Measurements from ENCODE around the gene USH1C.

Gene USH1C

GRCh38 chr11:17512101-17512500 lies 32.1 kb downstream of the USH1C start:
- Histone ChIP-seq H4K8ac (ENCODE audit: low read length) (no peak overlapping the region), H2BK5ac (ENCODE audit: low read depth, low read length, poor library complexity, severe bottlenecking) (no peak overlapping the region), H3K27ac (ENCODE audit: low read length, poor library complexity, severe bottlenecking) (no peak overlapping the region), H2BK12ac (ENCODE audit: low read length in 2 of 2) (no peak overlapping the region), H3K27me3 (ENCODE audit: control insufficient read depth in 1 of 2, insufficient read depth in 1 of 2, low read length in 2 of 2) (peaks cover 39 to 54% of the 10 kb centered on the region in 2 experiments), H3K4me1 (ENCODE audit: control insufficient read depth, insufficient read depth, low read depth, low read length) (peaks cover 7% of the 10 kb centered on the region), H3K79me1 (replicated peaks; ENCODE audit: low read length, poor library complexity, severe bottlenecking) (no peaks in the 10 kb centered on the region), H3K14ac (ENCODE audit: low read length in 2 of 2) (no peak overlapping the region), H2BK15ac (ENCODE audit: low read depth, poor library complexity, severe bottlenecking) (no peak overlapping the region), H4K91ac (ENCODE audit: low read length) (no peak overlapping the region), H2BK120ac (ENCODE audit: low read depth, low read length) (no peak overlapping the region), H3K4me3 (ENCODE audit: insufficient read depth in 1 of 2, low read depth in 1 of 2, low read length in 2 of 2) (no peak overlapping the region), H3K4ac (ENCODE audit: low read depth in 1 of 2, low read length in 2 of 2) (no peak overlapping the region), H3K36me3 (ENCODE audit: control insufficient read depth in 1 of 2, insufficient read depth in 2 of 2, low read depth in 1 of 2, low read length in 2 of 2) (no peaks in the 10 kb centered on the region), H2AK5ac (ENCODE audit: low read length, severe bottlenecking) (no peak overlapping the region), H2AFZ (ENCODE audit: low read depth, low read length) (no peak overlapping the region), H3K18ac (ENCODE audit: low read depth in 1 of 2, low read length in 2 of 2) (no peak overlapping the region), H3K4me2 (ENCODE audit: low read length, poor library complexity, severe bottlenecking) (no peak overlapping the region), H3K9me3 (ENCODE audit: control insufficient read depth, low read length) (no peaks in the 10 kb centered on the region), H3K23ac (ENCODE audit: low read length in 2 of 2) (no peak overlapping the region), H3K9ac (ENCODE audit: low read length) (no peak overlapping the region)
- DNase-seq: no peak
- 63% methylated on average over 2 of the region's 2 CpGs for WGBS

DNA sequence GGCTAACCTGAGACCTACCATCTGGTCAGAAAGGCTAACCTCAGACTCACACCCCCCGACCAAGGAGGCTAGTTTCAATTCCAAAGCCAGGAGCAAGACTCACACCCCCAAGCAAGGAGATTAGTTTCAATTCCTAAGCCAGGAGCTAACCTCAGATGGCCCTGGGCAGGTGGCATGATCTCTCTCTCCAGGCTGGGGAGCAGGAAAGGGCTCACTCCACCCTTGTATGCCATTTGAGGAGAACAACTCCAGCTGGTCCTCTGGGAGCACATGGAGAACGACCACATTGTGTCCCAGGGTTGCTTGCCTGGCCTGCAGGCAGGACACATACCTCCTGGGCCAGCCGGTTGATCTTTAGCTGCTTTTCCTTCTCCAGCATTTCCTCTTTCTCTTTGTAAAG lies 32.6 kb downstream of the USH1C start:
- Histone ChIP-seq H3K4me2 (ENCODE audit: low read length, poor library complexity, severe bottlenecking) (no peak overlapping the region), H4K91ac (ENCODE audit: low read length) (no peak overlapping the region), H3K27me3 (ENCODE audit: control insufficient read depth in 1 of 2, insufficient read depth in 1 of 2, low read length in 2 of 2) (peaks cover 34 to 50% of the 10 kb centered on the region in 2 experiments), H3K18ac (ENCODE audit: low read depth in 1 of 2, low read length in 2 of 2) (no peak overlapping the region), H2AK5ac (ENCODE audit: low read length, severe bottlenecking) (no peak overlapping the region), H3K9ac (ENCODE audit: low read length) (no peak overlapping the region), H2BK15ac (ENCODE audit: low read depth, poor library complexity, severe bottlenecking) (no peak overlapping the region), H3K36me3 (ENCODE audit: control insufficient read depth in 1 of 2, insufficient read depth in 2 of 2, low read depth in 1 of 2, low read length in 2 of 2) (no peaks in the 10 kb centered on the region), H3K23ac (ENCODE audit: low read length in 2 of 2) (no peak overlapping the region), H3K9me3 (ENCODE audit: control insufficient read depth, low read length) (no peaks in the 10 kb centered on the region), H3K14ac (ENCODE audit: low read length in 2 of 2) (no peak overlapping the region), H3K79me1 (replicated peaks; ENCODE audit: low read length, poor library complexity, severe bottlenecking) (no peaks in the 10 kb centered on the region), H2BK120ac (ENCODE audit: low read depth, low read length) (no peak overlapping the region), H3K4ac (ENCODE audit: low read depth in 1 of 2, low read length in 2 of 2) (no peak overlapping the region), H4K8ac (ENCODE audit: low read length) (no peak overlapping the region), H3K27ac (ENCODE audit: low read length, poor library complexity, severe bottlenecking) (no peak overlapping the region), H3K4me1 (ENCODE audit: control insufficient read depth, insufficient read depth, low read depth, low read length) (peaks cover 7% of the 10 kb centered on the region), H3K4me3 (ENCODE audit: insufficient read depth in 1 of 2, low read depth in 1 of 2, low read length in 2 of 2) (no peak overlapping the region), H2BK5ac (ENCODE audit: low read depth, low read length, poor library complexity, severe bottlenecking) (no peak overlapping the region), H2AFZ (ENCODE audit: low read depth, low read length) (no peak overlapping the region), H2BK12ac (ENCODE audit: low read length in 2 of 2) (no peak overlapping the region)
- WGBS: 43% methylated on average over 3 of the region's 3 CpGs
- no peak for DNase-seq

DNA sequence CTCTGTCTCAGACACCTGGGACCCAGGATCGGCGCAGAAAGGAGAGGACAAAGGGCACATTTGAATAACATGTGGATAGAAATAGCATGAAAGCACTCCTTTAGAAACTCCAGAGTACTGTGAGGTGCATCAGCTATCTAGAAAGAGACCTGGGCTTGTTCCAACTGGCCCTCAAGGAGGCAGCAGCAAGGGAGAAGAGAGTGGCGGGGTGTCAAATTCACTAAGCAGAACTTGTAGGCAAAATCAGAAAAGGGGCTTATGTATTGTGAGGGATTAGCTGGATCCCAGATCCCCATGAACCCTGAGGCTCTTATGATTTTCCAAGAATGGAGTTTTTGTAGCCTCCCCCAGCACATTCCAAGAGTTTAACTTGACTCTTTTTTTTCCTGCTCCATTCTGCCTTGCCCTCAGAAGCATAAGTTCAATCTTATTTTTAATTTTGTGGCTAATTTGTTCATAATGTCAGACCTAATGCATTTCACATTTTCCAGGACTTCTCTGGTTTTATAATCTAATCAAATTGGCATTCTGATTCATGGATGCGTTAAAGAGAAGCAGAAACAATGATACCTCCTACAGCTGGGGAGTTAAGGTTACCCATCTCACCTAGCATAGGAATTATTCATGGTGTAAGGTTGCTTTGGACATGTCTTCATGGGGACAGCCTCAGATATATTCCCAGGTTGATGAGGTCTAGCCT lies 33.6 kb downstream of the USH1C start:
- Histone ChIP-seq H3K79me1 (replicated peaks; ENCODE audit: low read length, poor library complexity, severe bottlenecking) (no peaks in the 10 kb centered on the region), H2BK12ac (ENCODE audit: low read length in 2 of 2) (no peak overlapping the region), H3K36me3 (ENCODE audit: control insufficient read depth in 1 of 2, insufficient read depth in 2 of 2, low read depth in 1 of 2, low read length in 2 of 2) (no peaks in the 10 kb centered on the region), H3K4me3 (ENCODE audit: insufficient read depth in 1 of 2, low read depth in 1 of 2, low read length in 2 of 2) (no peak overlapping the region), H2BK15ac (ENCODE audit: low read depth, poor library complexity, severe bottlenecking) (no peak overlapping the region), H2BK5ac (ENCODE audit: low read depth, low read length, poor library complexity, severe bottlenecking) (no peak overlapping the region), H2AK5ac (ENCODE audit: low read length, severe bottlenecking) (no peak overlapping the region), H3K9ac (ENCODE audit: low read length) (no peak overlapping the region), H4K91ac (ENCODE audit: low read length) (no peak overlapping the region), H2AFZ (ENCODE audit: low read depth, low read length) (no peak overlapping the region), H3K4me2 (ENCODE audit: low read length, poor library complexity, severe bottlenecking) (no peak overlapping the region), H3K14ac (ENCODE audit: low read length in 2 of 2) (no peak overlapping the region), H3K4ac (ENCODE audit: low read depth in 1 of 2, low read length in 2 of 2) (no peak overlapping the region), H3K27ac (ENCODE audit: low read length, poor library complexity, severe bottlenecking) (no peak overlapping the region), H3K23ac (ENCODE audit: low read length in 2 of 2) (no peak overlapping the region), H3K4me1 (ENCODE audit: control insufficient read depth, insufficient read depth, low read depth, low read length) (peaks cover 7% of the 10 kb centered on the region), H3K9me3 (ENCODE audit: control insufficient read depth, low read length) (no peaks in the 10 kb centered on the region), H4K8ac (ENCODE audit: low read length) (no peak overlapping the region), H2BK120ac (ENCODE audit: low read depth, low read length) (no peak overlapping the region), H3K27me3 (ENCODE audit: control insufficient read depth in 1 of 2, insufficient read depth in 1 of 2, low read length in 2 of 2) (peaks cover 29 to 50% of the 10 kb centered on the region in 2 experiments), H3K18ac (ENCODE audit: low read depth in 1 of 2, low read length in 2 of 2) (no peak overlapping the region)
- WGBS: 89% methylated on average over 3 of the region's 4 CpGs
- DNase-seq: no peak

DNA sequence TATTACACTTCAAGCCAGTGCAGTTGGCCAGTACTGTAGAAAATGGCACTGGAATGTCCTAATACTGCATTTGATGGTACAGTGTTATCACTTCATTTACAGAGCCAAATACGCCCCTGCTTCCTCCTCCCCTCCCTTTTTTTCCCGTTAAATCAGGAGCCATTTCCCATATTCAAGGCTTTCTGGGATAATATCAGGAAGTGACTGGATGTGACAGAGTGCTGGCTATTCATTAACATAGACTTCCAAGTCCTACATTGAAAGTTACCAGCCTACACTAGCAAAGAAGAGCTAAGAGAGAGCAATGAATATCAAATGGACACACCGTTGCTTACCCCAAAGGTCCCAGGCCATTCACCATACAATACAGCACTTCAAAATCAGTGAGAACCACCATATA lies 35.4 kb downstream of the USH1C start:
- no CpG with 5 or more reads among the region's 3 CpGs for WGBS
- Histone ChIP-seq H4K8ac (ENCODE audit: low read length) (no peak overlapping the region), H3K36me3 (ENCODE audit: control insufficient read depth in 1 of 2, insufficient read depth in 2 of 2, low read depth in 1 of 2, low read length in 2 of 2) (no peaks in the 10 kb centered on the region), H2AK5ac (ENCODE audit: low read length, severe bottlenecking) (no peak overlapping the region), H4K91ac (ENCODE audit: low read length) (no peak overlapping the region), H3K4me2 (ENCODE audit: low read length, poor library complexity, severe bottlenecking) (no peak overlapping the region), H2BK15ac (ENCODE audit: low read depth, poor library complexity, severe bottlenecking) (no peak overlapping the region), H2BK12ac (ENCODE audit: low read length in 2 of 2) (no peak overlapping the region), H3K23ac (ENCODE audit: low read length in 2 of 2) (no peak overlapping the region), H3K14ac (ENCODE audit: low read length in 2 of 2) (no peak overlapping the region), H3K27ac (ENCODE audit: low read length, poor library complexity, severe bottlenecking) (no peak overlapping the region), H2BK5ac (ENCODE audit: low read depth, low read length, poor library complexity, severe bottlenecking) (no peak overlapping the region), H3K9ac (ENCODE audit: low read length) (no peak overlapping the region), H2AFZ (ENCODE audit: low read depth, low read length) (no peak overlapping the region), H3K79me1 (replicated peaks; ENCODE audit: low read length, poor library complexity, severe bottlenecking) (no peaks in the 10 kb centered on the region), H3K4me3 (ENCODE audit: insufficient read depth in 1 of 2, low read depth in 1 of 2, low read length in 2 of 2) (no peak overlapping the region), H2BK120ac (ENCODE audit: low read depth, low read length) (no peak overlapping the region), H3K4me1 (ENCODE audit: control insufficient read depth, insufficient read depth, low read depth, low read length) (peaks cover 7% of the 10 kb centered on the region), H3K18ac (ENCODE audit: low read depth in 1 of 2, low read length in 2 of 2) (no peak overlapping the region), H3K4ac (ENCODE audit: low read depth in 1 of 2, low read length in 2 of 2) (no peak overlapping the region), H3K27me3 (ENCODE audit: control insufficient read depth in 1 of 2, insufficient read depth in 1 of 2, low read length in 2 of 2) (peaks cover 26 to 53% of the 10 kb centered on the region in 2 experiments), H3K9me3 (ENCODE audit: control insufficient read depth, low read length) (no peaks in the 10 kb centered on the region)
- DNase-seq: no peak

All from mesenchymal stem cell (in vitro differentiated cells and primary cell).